NCI-H2196 (cell line): ENCODE results near the gene VMAC.

ENCODE experiments used
- DNase-seq: peaks from one replicate; lab custom pipeline; 2025; ENCODE audit not compliant: unreplicated experiment; lab: John Stamatoyannopoulos, UW

The VMAC gene

GRCh38 chr19:5927441-5927821, 22.8 kb downstream of the VMAC start:
- no peak for DNase-seq

DNA sequence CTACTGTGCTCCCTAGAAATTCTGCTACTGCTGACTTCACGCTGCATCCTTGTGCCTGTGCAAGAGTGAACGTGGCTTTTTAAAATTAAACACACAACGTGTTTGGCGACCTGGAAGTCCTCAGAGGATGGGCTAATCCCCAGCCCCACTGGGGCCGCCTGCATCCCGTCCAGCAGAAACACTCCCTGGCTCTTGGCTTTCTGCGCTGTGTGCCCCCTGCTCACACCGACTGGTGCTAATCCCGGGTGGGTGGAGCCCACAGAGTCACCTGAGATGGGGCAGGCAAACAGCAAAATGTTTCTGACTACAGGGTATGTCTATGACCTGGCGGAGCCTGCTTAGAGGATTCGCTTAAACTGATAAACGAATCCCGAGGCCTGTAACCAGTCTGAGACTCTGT, 24.5 kb downstream of the VMAC start:
- no peak for DNase-seq

DNA sequence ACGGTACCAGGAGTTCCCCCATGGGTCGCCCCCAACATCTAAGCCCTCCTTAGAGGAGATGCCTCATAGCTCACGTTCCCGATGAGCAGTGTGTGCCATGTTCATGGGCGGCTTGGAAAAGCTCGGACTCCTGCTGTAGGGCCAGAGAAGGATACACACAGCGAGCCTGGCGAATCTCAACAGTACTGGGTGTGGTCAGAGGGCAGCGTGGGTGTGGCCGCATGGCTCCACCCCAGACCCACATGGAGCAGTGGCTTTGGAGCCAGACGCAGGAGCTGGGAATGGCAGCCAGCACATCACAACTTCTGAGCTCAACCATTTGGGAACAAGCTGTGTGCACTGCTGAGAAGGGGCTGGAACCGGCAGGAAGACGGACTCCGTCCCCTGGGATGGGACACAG, 25.0 kb downstream of the VMAC start:
- DNase-seq, result no peak

GRCh38 chr19:5931251-5931650, 26.6 kb downstream of the VMAC start:
- DNase-seq, result no peak

- no peak for DNase-seq
These were observed 27.5 kb downstream of the VMAC start for GRCh38 chr19:5932146-5932545.

DNA sequence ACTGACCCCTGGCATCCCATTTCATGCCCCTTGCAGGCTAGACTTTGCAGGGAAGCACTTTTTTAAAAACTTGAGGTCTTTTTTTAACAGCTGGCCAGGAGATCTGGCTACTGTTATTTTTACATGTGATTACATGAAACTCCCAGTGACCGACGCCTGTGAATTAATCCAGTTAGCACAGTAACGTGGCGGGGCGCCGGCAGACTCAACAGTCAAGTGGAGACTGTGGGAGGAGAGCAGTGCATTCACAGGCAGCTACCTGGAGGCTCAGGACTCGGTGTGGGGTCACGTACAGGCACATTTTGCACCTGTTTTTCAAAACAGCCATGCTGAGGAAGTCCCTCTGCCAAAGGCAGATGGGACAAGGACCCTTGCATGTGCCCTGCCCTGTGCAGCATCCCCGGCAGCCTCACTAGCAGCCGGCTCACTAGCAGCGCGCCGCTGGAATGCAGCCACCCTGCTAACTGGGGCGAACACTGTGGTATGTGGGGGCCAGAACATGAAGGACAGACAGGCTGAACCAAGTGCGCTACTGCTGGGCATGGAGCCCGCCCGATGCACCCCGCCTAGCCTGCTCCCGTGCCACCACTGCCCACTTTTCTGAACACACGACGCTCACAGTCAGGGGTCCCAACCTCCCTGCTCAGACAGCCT, 28.1 kb downstream of the VMAC start:
- DNase-seq, result no peak

DNA sequence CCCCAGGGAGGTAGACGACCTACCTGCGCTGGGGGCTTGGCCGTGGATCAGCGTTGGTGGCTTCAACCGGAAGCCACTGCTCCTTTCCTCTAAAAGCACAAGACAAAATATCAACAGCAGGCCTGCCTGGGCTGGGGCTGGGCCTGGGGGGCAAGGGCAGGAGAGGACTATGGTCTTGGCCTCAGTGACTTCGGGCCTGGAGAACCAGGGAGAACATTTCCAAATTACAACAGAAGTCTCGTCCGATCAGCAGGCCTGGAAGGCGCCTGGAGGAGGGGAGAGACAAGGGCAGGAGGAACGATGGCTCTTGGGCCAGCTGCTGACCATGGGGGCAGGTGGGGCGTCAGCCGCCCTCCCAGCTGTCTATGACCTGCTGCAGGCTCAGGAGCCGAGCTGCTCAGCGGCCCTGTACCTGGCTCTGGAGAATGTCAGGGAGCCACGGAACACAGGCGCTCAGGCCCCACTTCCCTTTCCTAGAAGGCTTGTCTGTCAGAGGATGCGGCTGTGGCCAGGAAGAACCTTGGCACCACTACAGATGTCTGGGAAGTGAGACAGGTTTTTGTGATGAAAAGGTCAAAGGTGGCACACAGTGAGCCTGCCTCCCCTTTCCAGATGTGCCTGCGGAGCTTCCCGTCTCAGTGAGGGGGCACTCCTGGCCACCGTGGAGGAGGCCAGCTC, 28.9 kb downstream of the VMAC start:
- no peak for DNase-seq

DNA sequence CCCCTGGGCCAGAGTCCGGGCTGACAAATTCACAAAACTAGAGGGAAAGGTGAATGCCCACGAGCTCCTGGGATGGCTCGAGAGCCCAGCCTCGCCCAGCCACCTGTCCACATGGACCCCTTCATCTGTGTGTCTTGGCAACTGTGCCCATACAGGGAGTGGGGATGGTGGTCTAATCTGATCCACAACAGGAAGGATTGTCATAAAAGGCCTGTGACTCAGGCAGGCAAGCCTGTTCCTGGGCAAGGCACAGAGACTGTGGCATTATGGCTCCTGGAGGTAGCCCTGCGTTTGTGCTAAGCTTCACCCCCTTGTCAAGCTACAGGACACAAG, 29.4 kb downstream of the VMAC start:
- no peak for DNase-seq

- no peak for DNase-seq
These were observed 30.3 kb downstream of the VMAC start for GRCh38 chr19:5934774-5935472.

- no peak for DNase-seq
These were observed 31.0 kb downstream of the VMAC start for GRCh38 chr19:5935473-5936291.

DNA sequence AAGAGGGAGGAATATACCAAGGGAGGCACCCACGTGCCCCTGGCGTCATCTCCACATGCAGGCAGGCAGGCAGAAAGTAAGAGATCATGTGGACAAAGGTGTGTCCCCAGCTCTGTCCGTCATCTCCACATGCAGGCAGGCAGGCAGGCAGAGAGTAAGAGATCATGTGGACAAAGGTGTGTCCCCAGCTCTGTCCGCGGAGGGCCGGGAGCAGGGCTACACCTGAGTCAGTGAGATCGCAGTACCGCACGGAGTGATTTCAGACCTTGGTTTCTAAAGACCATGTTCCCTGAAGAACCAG, 31.6 kb downstream of the VMAC start:
- no peak for DNase-seq

DNA sequence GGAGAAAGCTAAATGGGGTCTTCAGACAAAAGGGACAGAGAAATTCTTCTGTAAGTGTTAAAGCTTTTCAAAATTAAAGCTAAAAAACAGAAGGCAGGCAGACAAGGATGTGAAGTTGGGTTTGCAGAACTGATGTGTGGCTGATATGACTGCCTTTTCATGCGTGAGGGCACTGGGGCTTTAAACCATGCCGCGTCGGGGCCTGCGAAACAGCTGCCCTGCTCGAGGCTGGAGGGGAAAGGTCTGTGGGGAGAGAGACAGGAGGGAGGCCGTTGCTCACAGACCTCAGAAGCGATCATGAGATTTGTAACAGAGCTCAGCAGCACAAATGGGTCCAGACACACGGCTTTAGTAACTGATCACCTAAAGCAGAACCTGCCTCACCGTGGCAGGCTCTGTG, 32.9 kb downstream of the VMAC start:
- DNase-seq, result no peak

GRCh38 chr19:5940260-5941208, 35.9 kb downstream of the VMAC start:
- no peak for DNase-seq

DNA sequence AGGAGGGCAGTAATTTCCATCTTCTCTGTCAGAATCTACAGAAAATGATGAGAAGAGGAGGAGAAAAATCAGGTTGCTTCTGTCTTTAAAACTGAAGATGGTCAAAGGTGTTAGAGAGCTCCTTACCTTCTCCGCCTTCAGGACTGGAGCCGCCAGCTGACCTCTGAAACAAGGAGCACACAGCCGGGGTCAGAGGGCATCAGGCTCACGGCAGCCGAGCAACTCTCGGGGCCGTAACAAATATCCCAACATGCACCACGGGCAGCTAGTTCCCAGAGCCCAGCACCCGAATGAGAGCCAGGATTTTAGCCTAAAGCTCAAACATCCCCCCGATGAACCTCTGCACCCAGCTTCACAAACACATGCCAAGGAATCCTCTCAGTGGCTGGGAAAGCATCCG, 37.0 kb downstream of the VMAC start:
- DNase-seq, result no peak

GRCh38 chr19:5943045-5943444, 38.4 kb downstream of the VMAC start:
- DNase-seq, result no peak

- no peak for DNase-seq
These were observed 39.0 kb downstream of the VMAC start for GRCh38 chr19:5943623-5944022.

DNA sequence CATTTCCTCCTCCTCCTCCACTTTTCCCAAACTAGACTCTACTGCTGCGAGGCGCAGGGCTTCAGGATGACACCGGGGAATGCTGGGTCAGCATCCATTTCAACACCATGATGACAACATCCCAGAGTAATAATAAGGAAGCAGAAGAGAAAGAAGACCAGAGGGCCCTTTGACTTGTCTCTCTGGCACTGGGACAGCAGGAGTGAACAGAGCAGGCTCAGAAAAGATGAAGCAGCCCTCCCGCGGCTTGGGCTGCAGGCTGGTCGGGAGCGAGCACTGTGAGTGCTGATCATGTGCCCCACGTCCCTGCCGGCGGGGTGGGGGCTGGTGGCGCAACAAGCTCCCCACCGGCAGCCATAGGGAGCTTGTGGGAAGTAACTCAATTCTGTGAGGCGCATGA, 42.8 kb downstream of the VMAC start:
- DNase-seq, result no peak

DNA sequence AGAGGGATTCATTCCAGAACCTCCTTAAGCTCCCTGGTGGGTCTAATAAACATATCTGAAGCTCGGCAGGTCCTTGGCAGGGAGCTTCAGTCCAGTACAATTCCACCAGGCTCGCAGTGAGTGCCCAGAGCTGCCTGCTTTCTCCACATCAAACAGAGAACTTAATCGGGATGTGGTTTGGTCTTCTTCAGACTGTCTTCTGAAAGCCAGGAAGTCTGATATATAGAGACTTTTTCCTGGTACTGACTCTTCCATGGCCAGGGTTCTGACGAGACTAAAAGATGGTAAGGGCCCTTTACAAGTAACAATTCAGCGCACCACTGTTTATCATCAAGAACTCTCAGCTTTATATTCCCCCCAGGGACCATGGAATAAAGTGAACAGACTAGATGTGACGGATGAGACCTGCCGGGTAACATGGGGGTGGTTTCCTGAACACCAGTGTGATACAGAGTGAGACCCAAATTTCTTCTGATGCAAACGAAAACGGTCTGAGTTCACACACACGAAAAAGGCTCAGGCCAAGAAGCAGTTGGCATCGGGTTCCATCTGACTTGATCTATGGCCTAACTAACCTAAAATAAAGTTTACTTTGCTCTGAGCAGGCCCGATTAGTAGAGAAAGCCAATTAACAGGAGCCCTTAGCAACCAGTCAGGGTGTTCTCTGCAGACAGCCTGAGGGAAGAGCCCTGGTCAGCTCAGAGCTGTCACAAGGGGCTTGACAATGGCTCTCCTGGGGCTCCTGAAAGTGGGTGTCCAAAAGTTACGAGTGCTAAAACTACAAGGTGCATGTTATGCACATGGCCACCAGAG, 44.3 kb downstream of the VMAC start:
- no peak for DNase-seq

GRCh38 chr19:5949792-5950305, 45.2 kb downstream of the VMAC start:
- DNase-seq, result peak; percentile 84

GRCh38 chr19:5950741-5951140, 46.1 kb downstream of the VMAC start:
- no peak for DNase-seq
